IPS DF 19.7 (cell line): Measurements from ENCODE around the gene JMJD8.

Experiments used
- DNase-seq: peaks from one replicate; pipeline ENCODE4 v3.0.0-alpha.2; 2013; ENCODE audit warnings: low read depth, low spot score

Gene JMJD8

DNA sequence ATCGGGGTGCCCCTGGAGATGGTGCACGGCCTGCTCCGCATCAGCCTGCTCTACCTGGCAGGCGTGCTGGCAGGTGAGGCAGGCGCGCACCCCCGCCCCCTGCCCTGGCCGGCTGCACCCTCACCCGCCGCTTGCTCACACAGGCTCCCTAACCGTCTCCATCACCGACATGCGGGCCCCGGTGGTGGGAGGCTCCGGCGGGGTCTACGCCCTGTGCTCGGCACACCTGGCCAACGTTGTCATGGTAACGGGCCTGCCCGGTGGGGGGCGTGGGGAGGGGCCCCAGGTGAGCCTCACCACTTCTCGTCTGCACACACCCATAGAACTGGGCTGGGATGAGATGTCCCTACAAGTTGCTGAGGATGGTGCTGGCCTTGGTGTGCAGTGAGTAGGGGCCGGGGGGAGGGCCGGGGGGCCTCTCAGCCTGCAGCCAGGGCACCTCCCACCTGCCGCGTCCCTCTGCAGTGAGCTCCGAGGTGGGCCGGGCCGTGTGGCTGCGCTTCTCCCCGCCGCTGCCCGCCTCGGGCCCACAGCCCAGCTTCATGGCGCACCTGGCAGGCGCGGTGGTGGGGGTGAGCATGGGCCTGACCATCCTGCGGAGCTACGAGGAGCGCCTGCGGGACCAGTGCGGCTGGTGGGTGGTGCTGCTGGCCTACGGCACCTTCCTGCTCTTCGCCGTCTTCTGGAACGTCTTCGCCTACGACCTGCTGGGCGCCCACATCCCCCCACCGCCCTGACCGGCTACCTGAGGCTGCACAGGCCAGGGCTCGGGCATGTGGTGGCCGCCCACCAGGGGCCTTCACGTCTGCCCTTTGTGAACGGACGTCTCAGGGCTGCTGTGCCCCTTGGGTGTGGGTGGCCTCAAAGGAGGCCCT is 6.6 kb downstream of the JMJD8 start:
- no peak for DNase-seq

- DNase-seq = no peak
Measured at GRCh38 chr16:676913-677312, 7.2 kb downstream of the JMJD8 start.

GRCh38 chr16:676565-676902 is 7.6 kb downstream of the JMJD8 start:
- DNase-seq = no peak

DNA sequence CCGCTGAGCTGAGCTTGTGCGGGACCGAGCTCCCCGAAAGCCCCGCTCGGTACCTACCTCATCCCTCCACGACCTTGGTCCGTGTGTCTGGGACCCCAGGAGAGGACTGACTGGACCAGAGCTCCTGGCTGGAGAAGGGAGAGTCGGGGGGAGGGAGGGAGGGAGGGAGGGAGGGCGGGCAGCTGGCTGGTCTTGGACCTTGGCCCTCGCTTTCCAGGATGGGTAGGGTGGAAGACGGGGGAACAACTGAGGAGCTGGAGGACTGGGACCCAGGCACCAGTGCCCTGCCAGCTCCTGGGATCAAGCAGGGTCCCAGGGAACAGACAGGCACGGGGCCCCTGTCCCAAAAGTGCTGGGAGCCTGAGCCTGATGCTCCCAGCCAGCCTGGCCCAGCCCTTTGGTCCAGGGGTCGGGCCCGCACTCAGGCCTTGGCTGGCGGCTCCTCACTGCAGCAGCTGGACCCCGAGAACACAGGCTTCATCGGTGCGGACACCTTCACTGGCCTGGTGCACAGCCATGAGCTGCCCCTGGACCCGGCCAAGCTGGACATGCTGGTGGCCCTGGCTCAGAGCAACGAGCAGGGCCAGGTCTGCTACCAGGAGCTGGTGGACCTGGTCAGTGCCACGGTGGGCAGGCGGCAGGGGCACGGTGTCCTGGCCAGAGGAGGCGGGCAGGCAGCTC is 8.1 kb downstream of the JMJD8 start:
- no peak for DNase-seq

- DNase-seq = no peak
Measured at GRCh38 chr16:674968-675883, 8.9 kb downstream of the JMJD8 start, which contains the start of gene RHBDL1. Gene RHBDL1, plus strand, starts transcription at chr16:675671. Its CDS starts 120 bp downstream, at chr16:675791.

DNA sequence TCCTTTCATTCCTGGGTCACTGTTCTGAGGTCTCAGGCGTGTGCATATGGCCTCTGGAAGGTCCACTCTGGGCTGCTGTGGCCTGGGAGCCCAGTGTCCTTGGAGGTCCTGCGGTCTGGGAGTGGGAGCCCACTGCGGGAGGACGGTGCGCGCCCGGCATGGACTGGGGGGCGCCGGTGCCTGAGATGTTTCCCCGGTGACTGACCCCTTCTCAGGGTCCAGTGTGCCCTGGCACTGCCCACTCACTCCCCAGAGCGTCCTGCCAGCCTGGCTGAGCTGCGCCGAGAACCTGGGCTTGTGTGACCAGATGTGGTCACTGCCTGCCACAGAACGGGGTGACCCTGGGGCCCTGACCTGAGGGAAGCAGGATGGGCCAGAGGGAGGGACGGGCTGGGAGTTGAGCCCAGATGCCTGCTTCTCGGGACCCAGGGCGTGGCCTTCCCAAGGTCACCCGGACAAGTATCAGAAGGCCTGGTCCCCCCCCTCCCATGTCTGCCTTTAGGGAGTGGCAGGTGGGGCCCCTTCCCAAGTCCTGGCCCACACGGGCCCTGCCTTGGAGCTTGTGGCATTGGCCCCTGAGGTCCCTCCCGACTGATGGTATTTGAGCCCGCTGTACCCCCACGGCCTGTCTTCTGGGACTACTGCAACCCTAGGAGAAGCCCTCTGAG is 9.8 kb downstream of the JMJD8 start:
- DNase-seq = no peak

DNA sequence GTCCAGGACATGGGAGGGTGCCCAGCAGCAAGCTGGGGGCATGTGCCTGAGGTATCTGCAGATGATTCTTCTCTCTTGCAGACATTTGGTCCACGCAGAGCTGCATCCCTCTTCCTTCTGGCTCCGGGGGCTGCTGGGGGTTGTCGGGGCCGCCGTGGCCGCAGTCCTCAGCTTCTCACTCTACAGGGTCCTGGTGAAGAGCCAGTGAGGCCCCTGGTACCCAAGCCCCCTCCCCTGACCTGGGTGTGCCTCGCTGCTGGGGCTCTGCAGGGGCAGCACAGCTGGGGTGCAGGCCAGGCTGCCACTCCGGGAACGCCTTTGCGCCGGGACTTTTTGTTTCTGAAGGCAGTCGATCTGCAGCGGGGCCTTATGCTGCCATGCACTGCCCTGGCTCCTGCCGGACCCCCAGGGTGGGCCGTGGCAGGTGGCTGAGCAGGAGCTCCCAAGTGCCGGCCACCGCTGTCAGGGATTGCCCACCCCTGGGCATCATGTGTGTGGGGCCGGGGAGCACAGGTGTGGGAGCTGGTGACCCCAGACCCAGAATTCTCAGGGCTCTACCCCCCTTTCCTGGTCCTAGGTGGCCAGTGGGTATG is 10.6 kb downstream of the JMJD8 start:
- no peak for DNase-seq

- no peak for DNase-seq
Measured at GRCh38 chr16:672851-673250, 11.3 kb downstream of the JMJD8 start.

- DNase-seq = no peak
Measured at GRCh38 chr16:672371-672770, 11.8 kb downstream of the JMJD8 start.

DNA sequence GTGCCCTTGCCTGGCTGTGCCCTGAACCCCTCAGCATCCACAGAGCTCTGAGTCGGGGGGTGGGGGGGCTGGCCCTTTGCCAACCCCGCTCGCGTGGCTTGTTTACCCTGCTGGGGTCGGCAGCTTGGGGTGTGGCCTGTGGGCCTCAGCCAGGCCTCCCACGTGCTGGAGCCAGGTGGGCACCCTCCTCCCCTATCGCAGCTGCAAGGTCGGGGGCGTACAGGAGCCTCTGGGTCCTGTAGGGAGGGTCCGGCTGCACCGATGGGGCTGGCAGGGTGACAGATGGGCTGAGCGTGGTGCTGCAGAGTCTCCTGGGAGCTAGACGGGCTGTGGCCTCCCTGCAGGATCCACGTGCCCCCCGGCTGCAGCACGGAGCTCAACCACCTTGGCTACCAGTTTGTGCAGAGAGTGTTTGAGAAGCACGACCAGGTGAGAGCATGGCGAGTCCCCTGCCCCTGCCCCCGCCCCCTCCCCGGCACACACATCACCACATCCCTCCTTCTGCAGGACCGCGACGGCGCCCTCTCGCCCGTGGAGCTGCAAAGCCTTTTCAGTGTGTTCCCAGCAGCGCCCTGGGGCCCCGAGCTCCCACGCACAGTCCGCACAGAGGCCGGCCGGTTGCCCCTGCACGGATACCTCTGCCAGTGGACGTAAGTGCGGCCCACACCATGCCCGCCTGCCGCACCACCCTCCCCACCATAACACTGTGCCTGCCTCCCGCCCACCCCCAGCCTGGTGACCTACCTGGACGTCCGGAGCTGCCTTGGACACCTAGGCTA is 12.6 kb downstream of the JMJD8 start:
- DNase-seq = no peak

DNA sequence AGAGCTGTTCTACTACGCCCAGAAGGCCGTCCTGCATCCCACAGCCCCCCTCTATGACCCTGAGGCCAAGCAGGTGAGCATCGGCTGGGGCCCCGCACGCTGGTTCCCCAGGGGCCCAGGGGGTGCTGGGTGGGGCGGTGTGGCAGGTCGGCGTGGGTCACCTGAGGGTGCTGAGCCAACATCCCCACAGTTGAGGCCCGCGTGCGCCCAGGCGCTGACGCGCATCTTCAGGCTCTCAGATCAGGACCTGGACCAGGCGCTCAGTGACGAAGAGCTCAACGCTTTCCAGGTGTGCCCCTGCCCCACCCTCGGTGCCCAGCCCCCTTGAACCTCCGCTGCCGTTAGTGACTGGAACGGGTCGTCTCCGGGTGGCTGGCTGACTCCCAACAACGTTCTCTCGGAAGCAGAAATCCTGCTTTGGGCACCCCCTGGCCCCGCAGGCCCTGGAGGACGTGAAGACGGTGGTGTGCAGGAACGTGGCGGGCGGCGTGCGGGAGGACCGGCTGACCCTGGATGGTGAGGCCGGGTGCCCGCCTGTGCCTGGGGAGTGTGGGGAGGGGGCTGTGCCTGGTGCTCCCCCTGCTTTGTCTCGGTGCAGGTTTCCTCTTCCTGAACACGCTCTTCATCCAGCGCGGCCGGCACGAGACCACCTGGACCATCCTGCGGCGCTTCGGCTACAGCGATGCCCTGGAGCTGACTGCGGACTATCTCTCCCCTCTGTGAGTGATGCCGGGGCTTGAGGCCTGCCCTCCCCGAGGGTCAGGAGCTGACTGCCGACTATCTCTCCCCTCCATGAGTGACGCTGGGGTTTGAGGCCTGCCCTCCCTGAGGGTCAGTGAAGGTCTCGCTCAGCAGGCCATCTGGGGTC is 13.4 kb downstream of the JMJD8 start:
- DNase-seq = no peak

DNA sequence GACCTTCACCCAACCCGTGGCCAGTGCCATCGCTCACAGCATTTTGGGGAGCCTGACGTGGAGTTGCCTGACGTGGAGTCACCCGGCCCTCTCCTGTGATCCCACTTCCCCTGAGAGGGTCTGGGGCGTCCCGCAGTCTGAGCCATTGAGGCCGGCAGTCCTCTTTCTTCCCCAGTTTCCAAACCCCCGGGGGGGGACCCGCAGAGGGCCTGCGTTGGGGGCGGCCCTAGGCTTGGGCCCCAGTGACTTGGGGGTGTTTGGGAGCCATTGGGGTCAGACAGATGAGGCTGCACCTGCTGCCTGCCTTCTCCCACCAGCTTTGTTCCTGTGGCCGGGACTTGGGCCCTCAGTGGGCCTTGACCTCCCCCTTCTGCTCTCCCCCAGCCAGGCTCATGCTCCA is 14.5 kb downstream of the JMJD8 start:
- no peak for DNase-seq

- no peak for DNase-seq
Measured at GRCh38 chr16:668519-669171, 15.5 kb downstream of the JMJD8 start.

- DNase-seq = no peak
Measured at GRCh38 chr16:667780-668518, 16.2 kb downstream of the JMJD8 start, which contains the start of gene RHOT2. Gene RHOT2, plus strand, starts transcription at chr16:668132. Its CDS starts 68 bp downstream, at chr16:668200.

- DNase-seq = no peak
Measured at GRCh38 chr16:667113-667779, 16.9 kb downstream of the JMJD8 start.

GRCh38 chr16:666572-666971 is 17.6 kb downstream of the JMJD8 start:
- DNase-seq = no peak

DNA sequence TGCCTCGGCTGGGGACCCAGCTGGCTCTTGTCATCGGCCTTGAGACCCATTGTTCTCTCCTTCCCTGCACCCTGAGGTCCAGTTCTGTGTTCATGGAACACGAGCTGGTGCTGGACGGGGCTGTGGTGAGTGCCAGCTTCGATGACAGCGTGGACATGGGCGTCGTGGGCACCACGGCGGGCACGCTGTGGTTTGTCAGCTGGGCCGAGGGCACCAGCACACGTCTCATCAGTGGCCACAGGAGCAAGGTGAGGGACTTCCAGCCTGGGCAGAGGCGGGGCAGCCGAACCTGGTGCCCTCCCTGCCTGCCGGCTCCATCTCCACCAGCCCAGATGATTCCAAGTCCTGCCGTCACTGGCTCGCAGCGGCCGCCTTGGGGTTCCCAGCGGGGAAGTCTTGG is 21.5 kb downstream of the JMJD8 start:
- DNase-seq = no peak
